Spleen (tissue), 7 donors: ENCODE data around the gene TAF1D.

ENCODE experiments used
- CTCF ChIP-seq, 11 experiments: fragments of 200-600 bp in 7 of 11; fragments of 450-650 bp in 4 of 11; sonication (generic) in 4 of 11; IDR thresholded peaks in 8 of 11; conservative IDR thresholded peaks in 3 of 11; 1 replicate in 7 of 11; 2 replicates in 4 of 11; pipeline versions ENCODE4 v1.4.0 to v1.8.0; 2016 to 2021; ENCODE audit warnings: antibody characterized with exemption in 11 of 11, inconsistent platforms in 4 of 11, mild to moderate bottlenecking in 1 of 11
- POLR2A ChIP-seq, 3 donors: fragments of 450-650 bp; IDR thresholded peaks; one replicate each; pipeline ENCODE4 v1.5.1; 2017; ENCODE audit warnings: antibody characterized with exemption in 3 of 3, mild to moderate bottlenecking in 1 of 3
- POLR2AphosphoS5 ChIP-seq, 3 donors: sonication (generic); formaldehyde crosslinking; IDR thresholded peaks; one replicate each; pipeline ENCODE4 v1.5.1; 2017; ENCODE audit warnings: antibody characterized with exemption in 3 of 3
- donor health status: DM: no; HTN: no; CAD: no; lungs with moderate emphysema.
- donor health status: DM: no; HTN: no; CAD: no.
- donor health status: DM: no; HTN: no; CAD: no.

DNA sequence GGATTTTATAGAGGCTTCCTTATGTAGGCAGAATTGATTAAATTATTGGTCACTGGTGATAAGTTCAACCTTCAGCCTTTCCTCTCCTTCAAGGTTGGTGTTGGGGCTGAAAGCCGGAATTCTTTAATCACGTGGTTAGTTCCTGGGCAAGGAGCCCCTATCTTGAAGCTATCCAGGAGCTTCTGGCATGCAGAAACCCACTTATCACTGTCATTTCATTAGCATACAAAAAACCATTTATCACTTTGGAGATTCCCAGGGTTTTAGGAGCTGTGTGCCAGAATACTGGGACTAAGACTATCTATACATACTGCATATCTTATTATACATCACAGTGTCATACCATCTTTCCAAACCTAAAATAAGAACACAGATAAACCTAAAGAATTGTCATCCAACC lies 24.3 kb upstream of the TAF1D start:
- TF ChIP-seq CTCF (IDR thresholded peaks at IDR 0.05 in 8 of 11, conservative IDR thresholded peaks at IDR 0.05 in 3 of 11) (no peak), POLR2AphosphoS5 (IDR thresholded peaks at IDR 0.05) (no peak), POLR2A (IDR thresholded peaks at IDR 0.05) (no peak)
